ENCODE measurements around the gene EHD4.

DNA sequence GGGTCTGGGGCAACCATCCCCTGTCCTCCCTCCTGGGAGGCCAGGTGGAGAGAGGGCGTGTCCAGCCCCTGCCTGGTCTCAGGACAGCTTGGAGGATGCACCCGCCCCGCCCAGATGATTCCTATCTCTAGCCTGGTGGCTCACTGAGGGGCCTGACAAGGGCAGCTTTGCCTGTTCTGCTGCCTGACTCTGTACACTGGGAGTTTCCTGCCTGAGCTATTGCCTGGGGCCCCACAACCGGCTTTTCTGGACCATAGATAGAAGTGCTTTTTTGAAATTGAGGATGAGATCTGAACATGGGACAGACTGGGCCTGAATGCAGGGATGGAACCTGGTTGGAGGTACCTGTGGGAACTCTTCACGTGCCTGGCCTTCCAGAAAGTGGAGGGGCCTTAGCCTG lies 49.2 kb upstream of the EHD4 start:
- no peak for TF ChIP-seq TAF1 (IDR thresholded peaks at IDR 0.05; ENCODE audit: borderline replicate concordance, low read depth, low read length)
- TF ChIP-seq POLR2A (IDR thresholded peaks at IDR 0.05; ENCODE audit: low read depth, low read length), result no peak

Measured in GM12892 (cell line).